RWPE2 (cell line): Measurements from ENCODE around the gene SLC38A1.

ENCODE experiments used
- ATAC-seq: fragments of 200-7000 bp; cut with Tn5 transposase; 3 replicates; pipeline ENCODE4 v1.9.1; 2021; ENCODE audit warnings: low read depth
- DNase-seq: peaks from one replicate; pipeline ENCODE4 v3.0.0-alpha.2; 2020; ENCODE audit warnings: low spot score
- H3K27ac ChIP-seq: fragments of 450-650 bp; 2 replicates; pipeline ENCODE4 v1.5.1; 2017; ENCODE audit warnings: mild to moderate bottlenecking; ENCODE audit not compliant: poor library complexity, severe bottlenecking
- H3K27me3 ChIP-seq: fragments of 250-450 bp; sonication (Bioruptor Pico); 2 replicates; pipeline ENCODE4 v1.5.1; 2021; ENCODE audit warnings: mild to moderate bottlenecking, moderate library complexity; ENCODE audit not compliant: insufficient read depth, poor library complexity, severe bottlenecking
- H3K36me3 ChIP-seq: fragments of 250-450 bp; sonication (Bioruptor Pico); 2 replicates; pipeline ENCODE4 v1.5.1; 2020; ENCODE audit warnings: low read depth, mild to moderate bottlenecking, moderate library complexity
- H3K4me1 ChIP-seq: fragments of 250-450 bp; sonication (Bioruptor Pico); 2 replicates; pipeline ENCODE4 v1.5.1; 2021; ENCODE audit warnings: mild to moderate bottlenecking, moderate library complexity; ENCODE audit not compliant: insufficient read depth, poor library complexity, severe bottlenecking
- H3K4me3 ChIP-seq: fragments of 250-450 bp; sonication (Bioruptor Pico); 2 replicates; pipeline ENCODE4 v1.5.1; 2021; ENCODE audit warnings: mild to moderate bottlenecking, moderate library complexity; ENCODE audit not compliant: severe bottlenecking
- H3K9me3 ChIP-seq: fragments of 250-450 bp; sonication (Bioruptor Pico); 2 replicates; pipeline ENCODE4 v1.5.1; 2021; ENCODE audit warnings: mild to moderate bottlenecking, moderate library complexity; ENCODE audit not compliant: severe bottlenecking
- CTCF ChIP-seq: fragments of 450-650 bp; IDR thresholded peaks from one replicate; pipeline ENCODE4 v1.5.1; 2017; ENCODE audit warnings: mild to moderate bottlenecking, moderate library complexity; ENCODE audit not compliant: poor library complexity, severe bottlenecking

SLC38A1 gene

DNA sequence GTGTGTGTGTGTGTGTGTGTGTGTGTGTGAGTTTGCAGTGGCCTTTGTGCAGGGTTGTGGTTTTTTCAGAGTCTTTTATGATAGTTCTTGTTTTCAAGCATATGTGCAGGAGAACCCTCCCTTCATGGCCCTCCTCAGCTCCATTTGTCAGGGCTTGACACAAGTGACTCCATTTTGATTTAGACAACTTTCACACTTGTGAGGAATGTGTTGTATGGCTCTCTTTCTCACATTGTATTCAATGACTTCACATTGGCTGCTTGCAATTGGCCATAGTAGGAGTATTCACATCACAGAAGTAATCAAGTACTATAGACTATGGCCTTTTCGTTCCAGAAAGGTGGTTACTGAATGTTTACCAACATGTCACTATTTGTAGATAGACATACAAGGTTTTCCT is 133.1 kb downstream of the SLC38A1 start:
- Histone ChIP-seq H3K27me3 (no peaks in the 10 kb centered on the region), H3K36me3 (no peaks in the 10 kb centered on the region), H3K4me3 (no peak overlapping the region), H3K9me3 (peaks cover 2% of the 10 kb centered on the region), H3K27ac (no peak overlapping the region), H3K4me1 (no peaks in the 10 kb centered on the region)
- TF ChIP-seq CTCF, result no peak
- DNase-seq (no peak), ATAC-seq (no peak)

- no peaks in the 10 kb centered on the region for H3K4me1 ChIP-seq
- H3K36me3 ChIP-seq, result no peaks in the 10 kb centered on the region
- H3K4me3 ChIP-seq, result no peak overlapping the region
- no peak for TF ChIP-seq CTCF
- no peaks in the 10 kb centered on the region for H3K27me3 ChIP-seq
- ATAC-seq (no peak), DNase-seq (no peak)
- H3K9me3 ChIP-seq, result peaks cover 2% of the 10 kb centered on the region
- H3K27ac ChIP-seq, result no peak overlapping the region
Observed at GRCh38 chr12:46134852-46135251, 134.0 kb downstream of the SLC38A1 start.

DNA sequence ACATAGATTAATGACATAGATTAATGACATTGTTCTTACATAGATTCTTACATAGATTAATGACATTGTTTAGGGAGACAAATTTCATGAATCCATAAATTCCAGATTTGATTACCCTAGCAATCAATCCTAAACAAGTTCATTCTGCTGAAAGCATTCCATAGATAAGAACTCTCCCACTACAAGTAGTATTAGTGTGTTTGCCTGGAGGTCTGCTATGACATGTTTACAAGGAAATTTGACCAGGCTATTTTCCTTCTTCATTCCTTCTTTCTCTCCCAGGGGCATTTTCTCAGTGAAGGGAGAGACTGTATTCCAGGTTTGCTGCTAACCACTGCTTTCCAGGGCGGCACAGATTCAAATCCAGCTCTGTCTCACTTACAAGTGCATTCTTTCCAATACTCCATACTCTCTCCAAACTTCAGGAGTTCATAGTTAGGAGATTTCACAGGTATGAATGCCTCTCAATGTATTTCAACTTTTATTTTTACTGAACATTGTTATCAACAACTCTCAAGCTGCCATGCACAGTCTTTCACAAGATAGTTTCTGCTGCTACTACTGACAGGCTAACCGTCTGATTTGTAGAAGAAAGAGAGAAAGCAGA is 134.5 kb downstream of the SLC38A1 start:
- H3K4me1 ChIP-seq, result no peaks in the 10 kb centered on the region
- H3K4me3 ChIP-seq, result no peak overlapping the region
- H3K36me3 ChIP-seq, result no peaks in the 10 kb centered on the region
- H3K27me3 ChIP-seq, result no peaks in the 10 kb centered on the region
- DNase-seq (no peak), ATAC-seq (no peak)
- H3K9me3 ChIP-seq, result peaks cover 2% of the 10 kb centered on the region
- TF ChIP-seq CTCF, result no peak
- no peak overlapping the region for H3K27ac ChIP-seq

- Histone ChIP-seq H3K9me3 (peaks cover 2% of the 10 kb centered on the region), H3K4me1 (no peaks in the 10 kb centered on the region), H3K27ac (no peak overlapping the region), H3K4me3 (no peak overlapping the region), H3K36me3 (no peaks in the 10 kb centered on the region), H3K27me3 (no peaks in the 10 kb centered on the region)
- TF ChIP-seq CTCF, result no peak
- DNase-seq (no peak), ATAC-seq (peak; percentile 29; the same call in 1 of the 3 replicates)
Observed at GRCh38 chr12:46133751-46134150, 135.1 kb downstream of the SLC38A1 start.
